Measurements from ENCODE around the gene EMC10.

DNA sequence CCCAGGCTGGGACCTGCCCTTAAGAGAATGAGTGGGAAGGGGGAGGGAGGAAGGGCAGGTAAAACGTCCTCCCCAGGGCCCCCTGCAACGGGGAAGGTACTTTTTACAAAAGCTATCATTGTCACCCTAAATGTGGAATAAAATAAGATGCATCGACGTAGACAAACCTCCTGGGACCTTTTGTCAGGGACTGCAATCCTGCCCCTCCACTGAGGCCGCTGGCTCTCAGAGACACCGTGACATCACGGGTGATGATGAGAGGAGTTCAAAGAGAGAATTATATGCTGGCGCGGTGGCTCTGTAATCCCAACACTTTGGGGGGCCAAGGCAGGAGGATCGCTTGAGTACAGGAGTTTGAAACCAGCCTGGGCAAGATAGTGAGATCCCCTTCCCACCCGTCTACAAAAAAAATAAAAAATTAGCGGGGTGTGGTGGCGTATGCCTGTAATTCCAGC lies 45.4 kb upstream of the EMC10 start:
- TF ChIP-seq EZH2 (IDR thresholded peaks at IDR 0.05; ENCODE audit: borderline replicate concordance) (no peak), EZH2phosphoT487 (IDR thresholded peaks at IDR 0.05; ENCODE audit: low read depth, severe bottlenecking, unreplicated experiment) (no peak)
- TF ChIP-seq, protein P1, sequence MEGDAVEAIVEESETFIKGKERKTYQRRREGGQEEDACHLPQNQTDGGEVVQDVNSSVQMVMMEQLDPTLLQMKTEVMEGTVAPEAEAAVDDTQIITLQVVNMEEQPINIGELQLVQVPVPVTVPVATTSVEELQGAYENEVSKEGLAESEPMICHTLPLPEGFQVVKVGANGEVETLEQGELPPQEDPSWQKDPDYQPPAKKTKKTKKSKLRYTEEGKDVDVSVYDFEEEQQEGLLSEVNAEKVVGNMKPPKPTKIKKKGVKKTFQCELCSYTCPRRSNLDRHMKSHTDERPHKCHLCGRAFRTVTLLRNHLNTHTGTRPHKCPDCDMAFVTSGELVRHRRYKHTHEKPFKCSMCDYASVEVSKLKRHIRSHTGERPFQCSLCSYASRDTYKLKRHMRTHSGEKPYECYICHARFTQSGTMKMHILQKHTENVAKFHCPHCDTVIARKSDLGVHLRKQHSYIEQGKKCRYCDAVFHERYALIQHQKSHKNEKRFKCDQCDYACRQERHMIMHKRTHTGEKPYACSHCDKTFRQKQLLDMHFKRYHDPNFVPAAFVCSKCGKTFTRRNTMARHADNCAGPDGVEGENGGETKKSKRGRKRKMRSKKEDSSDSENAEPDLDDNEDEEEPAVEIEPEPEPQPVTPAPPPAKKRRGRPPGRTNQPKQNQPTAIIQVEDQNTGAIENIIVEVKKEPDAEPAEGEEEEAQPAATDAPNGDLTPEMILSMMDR (IDR thresholded peaks at IDR 0.05; ENCODE audit: poor library complexity): no peak
